Muscle of back (tissue), 10 donors: ENCODE data around the gene BUB1B. TPM values are rescaled to one million over a fixed set of nuclear protein-coding genes. Genes with fewer than 3 reads are reported as not detected.

Source experiments
- polyA plus RNA-seq, 10 donors: library from polyadenylated mRNA; unstranded; fragments of 120-200 nt; gene quantifications; one replicate each; pipeline ENCODE4 v1.2.1, GENCODE V29; 2013; ENCODE audit not compliant: insufficient read length in 10 of 10

Gene BUB1B
- polyA plus RNA-seq, 10 donors: 10.5 to 23.3 (median 14.1) TPM

Other genes starting within 250 kb of the BUB1B start
- gene GPR176, start 240.8 kb upstream of the BUB1B start, polyA plus RNA-seq: 10 to 100 TPM in 1 of 10 donors, 1 to 10 TPM in 9; 4.2 to 10.0 (median 5.8) TPM
- gene EIF2AK4, start 227.0 kb upstream of the BUB1B start, polyA plus RNA-seq: 10 to 100 TPM; 28.4 to 50.8 (median 37.3) TPM
- 100 to 1,000 TPM; 277 to 417 (median 317) TPM for gene SRP14, start 121.9 kb upstream of the BUB1B start, polyA plus RNA-seq
- 10 to 100 TPM in 3 of 10 donors, 1 to 10 TPM in 7; 7.2 to 13.0 (median 8.9) TPM for gene BMF, start 52.2 kb upstream of the BUB1B start, polyA plus RNA-seq
- 1 to 10 TPM in 2 of 10 donors, under 1 TPM in 8; 0.17 to 2.7 (median 0.44) TPM for gene PAK6, start 78.0 kb downstream of the BUB1B start, polyA plus RNA-seq
- under 1 TPM in 3 of 10 donors, not detected in 7; 0.21 to 0.46 (median 0.34) TPM for gene ANKRD63, start 122.0 kb downstream of the BUB1B start, polyA plus RNA-seq
- 10 to 100 TPM in 3 of 10 donors, 1 to 10 TPM in 7; 5.6 to 13.6 (median 8.7) TPM for gene PLCB2, start 146.9 kb downstream of the BUB1B start, polyA plus RNA-seq
- gene INAFM2, start 162.6 kb downstream of the BUB1B start, polyA plus RNA-seq: 10 to 100 TPM; 11.4 to 18.1 (median 12.4) TPM
- 10 to 100 TPM in 9 of 10 donors, 1 to 10 TPM in 1; 6.2 to 18.6 (median 13.0) TPM for gene CCDC9B, start 179.9 kb downstream of the BUB1B start, polyA plus RNA-seq
- under 1 TPM in 1 of 10 donors, not detected in 9; 0.39 TPM for gene PHGR1, start 190.0 kb downstream of the BUB1B start, polyA plus RNA-seq
- 1 to 10 TPM in 6 of 10 donors, under 1 TPM in 4; 0.25 to 3.9 (median 1.5) TPM for gene DISP2, start 197.2 kb downstream of the BUB1B start, polyA plus RNA-seq
- 10 to 100 TPM; 15.5 to 26.2 (median 21.7) TPM for gene KNSTRN, start 221.7 kb downstream of the BUB1B start, polyA plus RNA-seq
- 10 to 100 TPM; 37.2 to 63.6 (median 51.9) TPM for gene IVD, start 244.7 kb downstream of the BUB1B start, polyA plus RNA-seq